ENCODE data around the gene HOXD10. TPM values are rescaled to one million over a fixed set of nuclear protein-coding genes. Genes with fewer than 3 reads are reported as not detected.

The HOXD10 gene
- total and polyA plus RNA-seq, 9 of the 15 experiments (the other 6 are each of a cell fraction or from before 2014, with no cell fraction given) = not detected

- DNase-seq (ENCODE audit: extremely low read depth in 1 of 4, low spot score in 3 of 4) = no peak
- ChIA-PET CTCF (ENCODE audit: low intra/inter-chr PET ratio) (interaction anchor here (0.6 to 2.5 kb wide), 5 partner anchors 524 to 1033 kb away, joined by 3 to 18 read pairs (median 5); no protein-coding TSS in a partner anchor), POLR2A (interaction anchor here (0.7 kb wide), 1 partner anchor 301 kb away, joined by 3 read pairs; no protein-coding TSS in a partner anchor)
- no peaks in the 10 kb centered on the region for H3K79me2 ChIP-seq (ENCODE audit: control insufficient read depth, insufficient read depth, low read length)
- no peak overlapping the region for H3K27ac ChIP-seq (ENCODE audit: extremely low read depth, low read depth, low read length)
- no peak overlapping the region for H3K9ac ChIP-seq (ENCODE audit: insufficient read depth in 1 of 2, low read depth in 2 of 2, low read length in 2 of 2)
- BruUV-seq (replicated peaks) = no TSS peak
- FAIRE-seq = no peak
- H2AFZ ChIP-seq (ENCODE audit: low read depth, low read length) = no peak overlapping the region
- no peaks in the 10 kb centered on the region for H3K36me3 ChIP-seq (ENCODE audit: control insufficient read depth, insufficient read depth, low read length)
- intact Hi-C loops (cut with micrococcal nuclease) = loop anchor here (5.0 kb wide), 2 partner anchors 424 to 684 kb away; no protein-coding TSS in a partner anchor
- H3K4me1 ChIP-seq (replicated peaks in 1 of 2; ENCODE audit: control insufficient read depth in 2 of 2, insufficient read depth in 2 of 2, low read length in 2 of 2) = peaks cover 0 to 22% of the 10 kb centered on the region in 2 experiments; a peak in 2 of 5 replicates
- no peak overlapping the region for H3K4me2 ChIP-seq (ENCODE audit: insufficient read depth, low read length)
- WGBS (ENCODE audit: insufficient coverage, low coverage, missing lambda C conversion rate) = 24% methylated on average over 49 of the region's 49 CpGs
- in situ Hi-C loops (cut with MboI) = loop anchor here (5.0 to 25.0 kb wide), 4 partner anchors 509 to 1634 kb away; no protein-coding TSS in a partner anchor
- no peak overlapping the region for H3K4me3 ChIP-seq
- no peak for ATAC-seq
- no peaks in the 10 kb centered on the region for H3K9me3 ChIP-seq (replicated peaks; ENCODE audit: control insufficient read depth, insufficient read depth, low read depth, low read length)
- no peaks in the 10 kb centered on the region for H3K9me1 ChIP-seq (ENCODE audit: control insufficient read depth, insufficient read depth, low read length)
- 0 out of 2 replicates have a peak, but pooled peaks cover 8% of the 10 kb centered on the region for H4K20me1 ChIP-seq (replicated peaks; ENCODE audit: control insufficient read depth, insufficient read depth, low read length)
- peaks cover 58 to 69% of the 10 kb centered on the region in 2 experiments for H3K27me3 ChIP-seq (ENCODE audit: control insufficient read depth in 2 of 2, insufficient read depth in 2 of 2, low read length in 2 of 2)
- TF ChIP-seq FOS (IDR thresholded peaks at IDR 0.05; ENCODE audit: extremely low read depth, insufficient read length) (no peak), ZNF324 (CRISPR knock-in tag; IDR thresholded peaks at IDR 0.05) (no peak), ZNF518B (CRISPR knock-in tag; IDR thresholded peaks at IDR 0.05) (no peak), CCAR2 (IDR thresholded peaks at IDR 0.05; ENCODE audit: low read depth, low read length) (no peak), ZKSCAN8 (CRISPR knock-in tag; IDR thresholded peaks at IDR 0.05) (no peak), HNRNPUL1 (IDR thresholded peaks at IDR 0.05; ENCODE audit: low read length) (no peak), RERE (CRISPR knock-in tag; IDR thresholded peaks at IDR 0.05; ENCODE audit: borderline replicate concordance) (no peak), YY1 (IDR thresholded peaks at IDR 0.05; ENCODE audit: borderline replicate concordance in 1 of 3, control insufficient read depth in 1 of 3, extremely low read depth in 1 of 3, insufficient read depth in 3 of 3, insufficient read length in 1 of 3, insufficient replicate concordance in 2 of 3, low read depth in 1 of 3, low read length in 2 of 3) (no peak)
Observed at GRCh38 chr2:176128172-176128981, 11.8 kb downstream of the HOXD10 start.
